ENCODE results near the gene MTUS2.
"Not testable (repeated sequence)": the region's sequence is repeated elsewhere in the genome, so short reads cannot be mapped to it uniquely, and the experiment has no call there.

The MTUS2 gene

GRCh38 chr13:29170436-29171082 is 350.4 kb downstream of the MTUS2 start:
- DNase-seq = no peak

DNA sequence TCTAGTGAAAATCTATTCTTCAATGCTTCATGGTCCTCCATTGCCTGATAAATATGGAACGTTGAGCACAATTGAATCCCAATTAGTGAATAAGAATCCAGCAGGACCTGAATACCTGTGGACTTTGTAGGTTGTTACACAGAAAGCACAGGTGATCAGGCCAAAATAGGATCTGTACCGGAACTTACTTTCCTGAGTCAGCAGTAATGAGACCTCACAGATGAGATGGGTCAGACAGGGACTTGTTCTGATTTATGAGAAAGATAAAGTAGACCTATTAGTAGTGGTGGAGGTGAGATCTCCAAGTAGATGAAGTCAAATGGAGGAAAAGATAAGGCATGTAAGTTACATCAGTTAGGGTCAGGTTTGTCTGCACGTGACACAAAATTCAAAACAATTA is 351.1 kb downstream of the MTUS2 start:
- DNase-seq = no peak

GRCh38 chr13:29174093-29174492 is 354.0 kb downstream of the MTUS2 start:
- no peak for DNase-seq

DNA sequence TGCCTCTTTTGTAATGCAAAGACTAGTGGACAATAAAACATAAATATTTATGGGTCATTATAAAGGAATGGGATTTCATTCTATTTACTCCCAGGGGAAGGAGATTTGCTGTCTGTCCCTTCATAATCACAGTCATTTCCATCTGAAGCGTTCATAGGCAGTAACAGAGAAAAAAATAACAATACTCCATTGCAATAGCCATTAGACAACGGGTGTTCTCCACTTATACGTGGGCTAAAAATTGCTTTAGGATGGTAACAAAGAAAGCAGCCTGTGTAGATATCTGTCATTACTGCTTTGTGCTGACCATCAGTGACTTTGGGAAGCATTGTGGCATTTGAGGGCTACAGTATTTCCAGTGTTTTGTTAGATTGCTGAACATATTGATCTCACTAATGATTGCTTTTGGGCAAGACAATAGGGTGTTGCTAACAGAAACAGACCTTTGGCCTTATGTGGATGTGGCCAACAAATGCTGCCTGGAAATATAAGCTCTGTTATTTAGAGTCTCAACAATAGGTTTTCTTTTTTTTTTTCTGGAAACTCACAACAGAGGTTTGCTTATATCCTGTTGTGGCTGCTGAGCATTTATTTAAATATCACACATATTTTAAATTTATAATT is 355.2 kb downstream of the MTUS2 start:
- DNase-seq = no peak

GRCh38 chr13:29180055-29180454 is 359.9 kb downstream of the MTUS2 start:
- DNase-seq = no peak

GRCh38 chr13:29182216-29182615 is 362.1 kb downstream of the MTUS2 start:
- no peak for DNase-seq

GRCh38 chr13:29185926-29186325 is 365.8 kb downstream of the MTUS2 start:
- DNase-seq = no peak

- DNase-seq = no peak
These were observed 367.4 kb downstream of the MTUS2 start for GRCh38 chr13:29187584-29187983.

DNA sequence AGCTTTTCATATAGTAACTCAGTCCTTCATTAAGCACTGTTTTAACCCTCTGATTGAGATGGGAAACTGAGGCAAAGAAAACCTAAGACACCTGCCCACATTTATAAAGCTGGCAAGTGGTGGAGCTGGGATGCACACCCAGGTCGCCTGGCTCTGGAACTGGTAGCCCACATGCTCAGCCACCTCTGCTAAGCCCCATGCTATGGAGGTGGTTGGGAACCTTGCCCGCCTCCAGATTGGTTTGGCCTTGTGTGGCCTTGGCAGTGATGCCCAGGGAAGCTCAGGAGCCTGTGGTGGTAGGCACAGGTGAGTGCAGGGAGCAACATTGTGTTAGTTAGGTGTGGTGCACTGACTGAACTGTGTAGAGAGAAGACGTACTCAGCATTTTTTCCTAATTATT is 370.2 kb downstream of the MTUS2 start:
- DNase-seq = no peak

DNA sequence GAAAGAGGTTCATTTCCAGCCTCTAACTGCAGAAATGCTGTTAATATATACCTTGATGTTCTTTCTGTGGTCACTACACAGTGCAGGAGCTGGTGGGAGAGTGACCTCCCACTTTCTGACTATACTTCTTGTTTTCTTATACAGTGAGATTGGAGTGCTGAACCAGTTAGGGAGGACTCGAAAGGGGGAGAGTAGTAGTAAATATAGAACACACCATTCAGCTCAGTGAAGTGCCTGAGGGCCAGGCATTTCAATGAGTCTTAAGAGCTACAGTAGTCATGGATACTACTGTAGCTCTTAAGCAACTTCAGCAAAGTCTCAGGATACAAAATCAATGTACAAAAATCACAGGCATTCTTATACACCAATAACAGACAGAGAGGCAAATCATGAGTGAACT is 372.9 kb downstream of the MTUS2 start:
- no peak for DNase-seq

GRCh38 chr13:29195456-29195855 is 375.3 kb downstream of the MTUS2 start:
- no peak for DNase-seq

GRCh38 chr13:29196409-29197074 is 376.4 kb downstream of the MTUS2 start:
- no peak for DNase-seq

GRCh38 chr13:29202753-29203152 is 382.6 kb downstream of the MTUS2 start:
- not testable (repeated sequence) for DNase-seq

- DNase-seq = no peak
These were observed 384.5 kb downstream of the MTUS2 start for GRCh38 chr13:29204651-29205050.

- no peak for DNase-seq
These were observed 390.5 kb downstream of the MTUS2 start for GRCh38 chr13:29210676-29211075.

DNA sequence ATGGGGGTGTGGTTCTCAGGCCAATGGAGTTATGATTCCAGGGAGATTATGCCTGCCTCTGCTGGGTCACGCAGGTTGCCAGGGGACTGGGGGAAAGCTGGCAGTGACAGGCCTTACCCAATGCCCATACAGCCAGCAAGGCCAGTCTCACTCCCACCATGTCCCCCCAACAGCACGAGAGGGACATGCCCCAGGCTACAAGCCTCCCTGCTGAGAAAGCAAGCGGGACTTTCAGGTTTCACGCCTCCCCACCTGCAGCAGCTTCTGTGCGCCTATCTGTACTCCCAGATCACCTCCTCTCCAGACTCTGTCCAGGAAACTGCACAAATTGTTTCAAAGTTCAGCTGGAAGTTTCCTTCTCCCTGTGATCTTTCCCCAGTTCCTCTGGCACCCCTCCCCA is 391.0 kb downstream of the MTUS2 start:
- not testable (repeated sequence) for DNase-seq

GRCh38 chr13:29222458-29222857 is 402.3 kb downstream of the MTUS2 start:
- DNase-seq = no peak

GRCh38 chr13:29224206-29224605 is 404.1 kb downstream of the MTUS2 start:
- no peak for DNase-seq

DNA sequence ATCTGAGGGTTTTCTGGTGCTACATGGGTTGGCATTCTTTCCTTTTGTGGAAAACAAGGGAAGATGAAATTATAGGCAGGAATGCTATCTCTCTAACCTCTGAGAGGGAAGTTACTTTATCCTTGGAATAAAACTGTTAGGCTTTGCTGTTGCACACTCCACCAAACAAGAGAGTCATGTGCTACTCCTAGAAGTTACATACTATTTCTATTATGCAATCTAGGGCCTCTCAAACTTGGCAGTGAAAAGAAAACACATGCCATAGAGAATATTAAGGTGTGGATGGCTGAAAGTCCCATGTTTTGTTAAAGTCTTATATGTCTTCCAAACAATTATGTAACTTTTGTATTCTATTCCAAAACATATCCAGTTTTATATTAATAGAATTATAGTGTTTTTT is 407.4 kb downstream of the MTUS2 start:
- no peak for DNase-seq

- no peak for DNase-seq
These were observed 410.2 kb downstream of the MTUS2 start for GRCh38 chr13:29230299-29230845.

DNA sequence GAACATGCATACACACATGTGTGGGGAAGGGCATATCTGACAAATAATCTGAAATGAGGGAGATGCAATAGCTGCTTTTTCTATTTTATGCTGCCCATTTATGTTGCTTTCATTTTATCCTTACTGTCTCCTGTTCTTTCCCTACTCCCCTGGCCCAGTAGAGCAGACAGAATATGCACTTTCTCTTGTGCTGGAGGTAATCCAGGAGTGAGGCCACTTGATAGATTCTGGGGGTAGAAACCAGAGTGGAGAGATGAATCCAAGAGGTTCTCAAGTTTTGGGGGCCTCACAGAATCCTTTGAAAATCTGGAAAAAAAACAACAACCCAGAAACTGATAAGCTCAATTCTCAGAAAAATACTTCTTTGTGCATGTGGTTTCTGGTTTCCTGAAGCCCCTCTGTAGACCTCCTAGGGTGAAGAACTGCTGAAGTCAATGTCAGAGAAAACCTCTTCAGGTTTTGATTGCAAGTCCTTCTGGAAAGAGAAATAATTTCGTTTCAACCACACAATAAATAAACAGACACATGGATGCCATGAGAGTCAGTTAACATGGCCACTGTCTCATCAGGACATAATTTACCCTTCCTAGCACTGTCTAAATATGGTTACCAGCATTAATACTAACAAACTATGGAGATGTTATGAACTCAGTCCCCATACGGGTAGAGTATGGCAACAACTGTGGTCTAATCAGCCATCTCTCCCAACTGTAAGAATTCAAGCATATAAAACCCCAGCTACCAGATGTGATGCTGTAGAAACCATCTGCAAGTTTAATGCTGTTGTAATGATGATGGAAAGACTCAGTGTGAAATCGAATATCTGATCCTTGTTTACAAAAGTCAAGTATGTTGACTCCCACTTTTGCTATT is 419.8 kb downstream of the MTUS2 start:
- DNase-seq = no peak

DNA sequence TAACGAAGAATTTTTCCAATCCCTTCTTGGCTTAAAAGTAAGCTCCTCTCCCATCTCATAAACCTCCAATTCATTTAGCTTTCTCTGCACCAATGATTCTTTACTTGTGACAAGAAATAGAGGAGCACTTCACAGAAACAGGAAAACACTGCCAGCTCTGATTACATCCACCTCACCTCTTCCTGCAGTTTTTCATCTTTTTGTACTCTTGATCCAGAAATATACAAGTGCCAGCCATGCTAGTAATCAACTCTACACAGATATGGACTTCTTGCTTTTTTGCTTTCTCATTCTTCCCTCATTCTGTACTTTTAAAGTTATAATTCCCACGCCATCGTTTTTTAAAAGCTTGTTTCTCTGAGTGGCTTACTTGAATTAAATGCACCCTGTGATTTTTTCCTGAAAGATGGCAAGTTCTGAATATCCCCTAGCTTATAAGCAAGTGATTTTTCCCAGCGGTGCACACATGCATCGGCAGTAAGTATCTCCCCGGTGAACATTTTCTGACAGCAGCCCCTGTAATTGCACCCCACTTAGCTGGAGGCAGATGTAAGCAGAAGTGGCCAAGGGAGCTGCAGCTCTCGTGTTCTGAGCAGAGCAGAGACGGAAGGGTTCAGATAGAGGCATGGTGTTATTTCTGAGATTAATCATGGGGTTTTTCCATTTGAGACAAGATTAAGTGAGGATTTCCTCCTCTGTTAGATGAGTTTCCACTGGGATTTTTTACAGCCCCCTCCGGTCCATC is 434.7 kb downstream of the MTUS2 start:
- no peak for DNase-seq

Data from GF-D8 (cell line).